ENCODE measurements around the gene COBL. TPM values are rescaled to one million over a fixed set of nuclear protein-coding genes. Genes with fewer than 3 reads are reported as not detected.

The COBL gene
- total RNA-seq, 2 donors from 2014 or later = 27.5 to 28.3 TPM

DNA sequence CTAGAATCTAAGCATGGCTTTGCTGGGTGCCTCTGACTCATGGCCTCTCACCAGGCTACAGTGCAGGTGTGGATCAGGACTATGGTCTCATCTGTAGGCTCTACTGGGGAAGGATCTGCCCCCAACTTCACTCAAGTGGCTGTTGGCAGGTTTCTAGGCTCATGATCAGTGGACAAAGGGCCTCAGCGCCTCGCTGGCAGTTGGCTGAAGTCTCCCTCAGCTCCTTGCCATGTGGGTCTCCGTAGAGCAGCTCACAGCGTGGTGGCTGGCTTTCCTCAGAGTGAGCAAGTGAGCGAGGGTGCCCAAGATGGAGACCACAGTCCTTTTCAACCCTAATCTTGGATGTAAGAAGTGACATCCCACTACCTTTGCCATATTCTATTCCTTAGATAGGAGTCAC, 238.0 kb downstream of the COBL start:
- H3K27me3 Mint-ChIP-seq (ENCODE audit: insufficient read depth) = no peaks in the 10 kb centered on the region
- Histone ChIP-seq H3K27ac (ENCODE audit: low read depth, low read length) (no peak overlapping the region), H3K36me3 (ENCODE audit: control insufficient read depth, insufficient read depth, low read length) (no peaks in the 10 kb centered on the region), H3K4me3 (ENCODE audit: low read length) (no peak overlapping the region), H3K4me1 (ENCODE audit: control insufficient read depth, insufficient read depth, low read length) (no peaks in the 10 kb centered on the region), H3K9ac (ENCODE audit: extremely low read depth, low read length, poor library complexity, severe bottlenecking) (no peak overlapping the region), H3K27me3 (ENCODE audit: control insufficient read depth, insufficient read depth, low read length, poor library complexity, severe bottlenecking) (no peaks in the 10 kb centered on the region), H3K9me3 (ENCODE audit: control insufficient read depth, low read length) (no peaks in the 10 kb centered on the region)
- no peaks in the 10 kb centered on the region for H3K9me3 Mint-ChIP-seq
- H3K27ac Mint-ChIP-seq = no peak overlapping the region
- no peak overlapping the region for H3K4me3 Mint-ChIP-seq
- TF ChIP-seq, protein P1, sequence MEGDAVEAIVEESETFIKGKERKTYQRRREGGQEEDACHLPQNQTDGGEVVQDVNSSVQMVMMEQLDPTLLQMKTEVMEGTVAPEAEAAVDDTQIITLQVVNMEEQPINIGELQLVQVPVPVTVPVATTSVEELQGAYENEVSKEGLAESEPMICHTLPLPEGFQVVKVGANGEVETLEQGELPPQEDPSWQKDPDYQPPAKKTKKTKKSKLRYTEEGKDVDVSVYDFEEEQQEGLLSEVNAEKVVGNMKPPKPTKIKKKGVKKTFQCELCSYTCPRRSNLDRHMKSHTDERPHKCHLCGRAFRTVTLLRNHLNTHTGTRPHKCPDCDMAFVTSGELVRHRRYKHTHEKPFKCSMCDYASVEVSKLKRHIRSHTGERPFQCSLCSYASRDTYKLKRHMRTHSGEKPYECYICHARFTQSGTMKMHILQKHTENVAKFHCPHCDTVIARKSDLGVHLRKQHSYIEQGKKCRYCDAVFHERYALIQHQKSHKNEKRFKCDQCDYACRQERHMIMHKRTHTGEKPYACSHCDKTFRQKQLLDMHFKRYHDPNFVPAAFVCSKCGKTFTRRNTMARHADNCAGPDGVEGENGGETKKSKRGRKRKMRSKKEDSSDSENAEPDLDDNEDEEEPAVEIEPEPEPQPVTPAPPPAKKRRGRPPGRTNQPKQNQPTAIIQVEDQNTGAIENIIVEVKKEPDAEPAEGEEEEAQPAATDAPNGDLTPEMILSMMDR (conservative IDR thresholded peaks at IDR 0.05) = no peak
- 88 to 92% methylated on average over 4 to 5 of the region's 5 CpGs for WGBS, 2 experiments (ENCODE audit: insufficient coverage in 1 of 2, insufficient read length in 1 of 2)
- DNase-seq = no peak
- peaks cover 15% of the 10 kb centered on the region for H3K4me1 Mint-ChIP-seq
- H3K36me3 Mint-ChIP-seq (ENCODE audit: low read depth) = peaks cover 7% of the 10 kb centered on the region

DNA sequence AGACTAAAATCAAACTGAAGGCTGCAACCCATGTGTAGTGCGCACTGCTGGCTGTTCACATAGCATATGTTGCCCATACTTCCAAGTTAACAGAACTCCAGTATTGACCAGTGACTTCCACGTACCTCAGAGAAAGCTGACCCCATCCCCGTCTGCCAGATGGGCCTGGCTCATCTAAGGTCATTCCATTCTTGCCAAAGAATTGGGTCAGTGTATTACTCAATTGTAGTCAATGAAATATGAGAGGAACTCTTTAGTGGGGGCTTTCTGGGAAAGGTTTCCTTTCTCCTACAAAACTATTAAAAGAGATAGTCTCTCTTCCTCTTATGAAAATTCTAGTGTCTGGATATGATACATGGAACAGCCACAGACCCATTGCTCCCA, 238.6 kb downstream of the COBL start:
- H3K27me3 Mint-ChIP-seq (ENCODE audit: insufficient read depth) = no peaks in the 10 kb centered on the region
- H3K4me3 Mint-ChIP-seq = no peak overlapping the region
- Histone ChIP-seq H3K27me3 (ENCODE audit: control insufficient read depth, insufficient read depth, low read length, poor library complexity, severe bottlenecking) (no peaks in the 10 kb centered on the region), H3K4me3 (ENCODE audit: low read length) (no peak overlapping the region), H3K9ac (ENCODE audit: extremely low read depth, low read length, poor library complexity, severe bottlenecking) (no peak overlapping the region), H3K9me3 (ENCODE audit: control insufficient read depth, low read length) (no peaks in the 10 kb centered on the region), H3K36me3 (ENCODE audit: control insufficient read depth, insufficient read depth, low read length) (no peaks in the 10 kb centered on the region), H3K4me1 (ENCODE audit: control insufficient read depth, insufficient read depth, low read length) (no peaks in the 10 kb centered on the region), H3K27ac (ENCODE audit: low read depth, low read length) (no peak overlapping the region)
- no peak for DNase-seq
- peaks cover 7% of the 10 kb centered on the region for H3K36me3 Mint-ChIP-seq (ENCODE audit: low read depth)
- no peaks in the 10 kb centered on the region for H3K9me3 Mint-ChIP-seq
- TF ChIP-seq, protein P1 (conservative IDR thresholded peaks at IDR 0.05) = no peak
- H3K4me1 Mint-ChIP-seq = peaks cover 15% of the 10 kb centered on the region
- no peak overlapping the region for H3K27ac Mint-ChIP-seq
- 92 to 100% methylated on average over 1 to 3 of the region's 3 CpGs for WGBS, 2 experiments (ENCODE audit: insufficient coverage in 1 of 2, insufficient read length in 1 of 2)

DNA sequence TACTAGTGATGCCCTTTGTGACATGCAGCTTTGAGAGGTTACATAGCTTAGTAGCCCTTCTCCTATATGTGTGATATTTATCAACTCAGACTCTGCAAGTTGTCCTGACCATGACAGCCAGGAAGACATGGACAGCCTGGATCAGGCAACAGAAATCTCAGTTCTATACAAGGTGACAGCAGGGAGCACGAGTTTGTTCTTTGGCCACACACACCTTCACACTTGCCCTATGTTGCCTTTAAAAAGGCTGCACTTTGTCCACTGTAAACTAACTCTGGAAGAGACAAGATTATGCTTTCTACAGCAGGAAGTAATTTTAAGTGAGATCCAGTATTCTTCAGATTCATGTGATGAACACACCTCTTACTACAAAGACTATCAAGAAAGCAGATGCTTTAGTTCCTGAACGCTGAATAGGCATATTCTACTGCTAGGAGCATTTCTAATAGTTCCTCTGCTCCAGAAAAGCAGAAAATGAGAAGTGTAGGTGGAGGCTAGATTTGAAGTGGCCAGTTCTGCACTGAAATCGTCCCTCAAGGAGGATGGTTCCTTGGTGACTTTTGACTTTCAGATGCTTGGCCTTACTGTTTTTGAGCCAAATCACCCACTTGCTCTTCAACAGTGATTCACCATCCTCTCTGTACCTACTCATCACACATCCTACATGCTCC, 239.2 kb downstream of the COBL start:
- no peak overlapping the region for H3K4me3 ChIP-seq (ENCODE audit: low read length)
- Mint-ChIP-seq H3K4me3 (no peak overlapping the region), H3K9me3 (no peaks in the 10 kb centered on the region), H3K36me3 (ENCODE audit: low read depth) (peaks cover 7% of the 10 kb centered on the region), H3K27ac (no peak overlapping the region), H3K4me1 (peaks cover 13% of the 10 kb centered on the region), H3K27me3 (ENCODE audit: insufficient read depth) (no peaks in the 10 kb centered on the region)
- H3K36me3 ChIP-seq (ENCODE audit: control insufficient read depth, insufficient read depth, low read length) = no peaks in the 10 kb centered on the region
- TF ChIP-seq, protein P1 (conservative IDR thresholded peaks at IDR 0.05) = no peak
- no peak overlapping the region for H3K9ac ChIP-seq (ENCODE audit: extremely low read depth, low read length, poor library complexity, severe bottlenecking)
- H3K27ac ChIP-seq (ENCODE audit: low read depth, low read length) = no peak overlapping the region
- 90 to 95% methylated on average over 1 to 3 of the region's 3 CpGs for WGBS, 2 experiments (ENCODE audit: insufficient coverage in 1 of 2, insufficient read length in 1 of 2)
- H3K27me3 ChIP-seq (ENCODE audit: control insufficient read depth, insufficient read depth, low read length, poor library complexity, severe bottlenecking) = no peaks in the 10 kb centered on the region
- H3K9me3 ChIP-seq (ENCODE audit: control insufficient read depth, low read length) = no peaks in the 10 kb centered on the region
- no peaks in the 10 kb centered on the region for H3K4me1 ChIP-seq (ENCODE audit: control insufficient read depth, insufficient read depth, low read length)
- DNase-seq = no peak
